CD4-positive, alpha-beta T cell treated with Interleukin-6 at 100 ng/mL for 8 hours (primary cell): ENCODE results near the gene UGT2B10.
"Not testable (repeated sequence)": the region's sequence is repeated elsewhere in the genome, so short reads cannot be mapped to it uniquely, and the experiment has no call there.

Experiments used
- DNase-seq: peaks from one replicate; pipeline ENCODE4 v3.0.0-alpha.2; 2020; ENCODE audit warnings: mixed read lengths, low spot score

The UGT2B10 gene

GRCh38 chr4:68815617-68816409 is at the start of gene UGT2B10:
TSS of gene UGT2B10 (plus strand) at chr4:68815994. CDS start at chr4:68816020, 26 bp downstream.
- not testable (repeated sequence) for DNase-seq

GRCh38 chr4:68771836-68772235 is 44.0 kb upstream of the UGT2B10 start:
- not testable (repeated sequence) for DNase-seq

- DNase-seq: no peak
Measured at GRCh38 chr4:68773699-68774098, 42.1 kb upstream of the UGT2B10 start.

- DNase-seq: no peak
Measured at GRCh38 chr4:68780232-68780631, 35.6 kb upstream of the UGT2B10 start.

- no peak for DNase-seq
Measured at GRCh38 chr4:68797048-68797447, 18.7 kb upstream of the UGT2B10 start.

GRCh38 chr4:68797618-68798017 is 18.2 kb upstream of the UGT2B10 start:
- no peak for DNase-seq

- no peak for DNase-seq
Measured at GRCh38 chr4:68803013-68803412, 12.8 kb upstream of the UGT2B10 start.

GRCh38 chr4:68808060-68808459 is 7.7 kb upstream of the UGT2B10 start:
- no peak for DNase-seq

- DNase-seq: no peak
Measured at GRCh38 chr4:68810919-68811318, 4.9 kb upstream of the UGT2B10 start.

- DNase-seq: not testable (repeated sequence)
Measured at GRCh38 chr4:68816410-68817265, 844 bp downstream of the UGT2B10 start.

- no peak for DNase-seq
Measured at GRCh38 chr4:68817386-68817785, 1.6 kb downstream of the UGT2B10 start.

GRCh38 chr4:68818030-68818462 is 2.3 kb downstream of the UGT2B10 start:
- DNase-seq: not testable (repeated sequence)

GRCh38 chr4:68831642-68832041 is 15.8 kb downstream of the UGT2B10 start:
- DNase-seq: no peak

GRCh38 chr4:68850293-68850692 is 34.5 kb downstream of the UGT2B10 start:
- no peak for DNase-seq

GRCh38 chr4:68855771-68856170 is 40.0 kb downstream of the UGT2B10 start:
- DNase-seq: no peak

- no peak for DNase-seq
Measured at GRCh38 chr4:68858039-68858438, 42.2 kb downstream of the UGT2B10 start.

- DNase-seq: no peak
Measured at GRCh38 chr4:68859655-68860054, 43.9 kb downstream of the UGT2B10 start.

GRCh38 chr4:68861057-68861456 is 45.3 kb downstream of the UGT2B10 start:
- no peak for DNase-seq

GRCh38 chr4:68864438-68865187 is 48.8 kb downstream of the UGT2B10 start:
- no peak for DNase-seq

GRCh38 chr4:68865188-68865638 is 49.4 kb downstream of the UGT2B10 start:
- DNase-seq: no peak

- no peak for DNase-seq
Measured at GRCh38 chr4:68865760-68866159, 50.0 kb downstream of the UGT2B10 start.

- no peak for DNase-seq
Measured at GRCh38 chr4:68869274-68869773, 53.5 kb downstream of the UGT2B10 start.
